WTC11 (cell line): Measurements from ENCODE around the gene EDA. TPM values are rescaled to one million over a fixed set of nuclear protein-coding genes. Genes with fewer than 3 reads are reported as not detected.

Experiments used
- ATAC-seq: fragments of 200-7000 bp; cut with Tn5 transposase; 2 replicates; pipeline ENCODE4 v1.10.0; 2021; ENCODE audit warnings: mild to moderate bottlenecking, moderate library complexity
- CTCF ChIA-PET: fragments of 300-600 bp; sonication (Branson Sonifier 250); formaldehyde crosslinking; loops from one replicate; lab custom pipeline; 2021; ENCODE audit warnings: antibody characterized with exemption; lab: Charles Lee
- POLR2A ChIA-PET: fragments of 350-600 bp; sonication (Branson Sonifier 250); formaldehyde crosslinking; loops from one replicate; lab custom pipeline; 2021; ENCODE audit warnings: antibody characterized with exemption; lab: Charles Lee
- DNase-seq: peaks from one replicate; pipeline ENCODE4 v3.0.0; 2021; ENCODE audit warnings: low spot score
- H3K27ac Mint-ChIP-seq: 2 replicates; pipeline ENCODE4 v1.8.0; 2021; ENCODE audit warnings: mixed read lengths
- H3K27me3 Mint-ChIP-seq: 2 replicates; pipeline ENCODE4 v1.8.0; 2021; ENCODE audit warnings: low read depth, mild to moderate bottlenecking, moderate library complexity, mixed read lengths
- H3K36me3 Mint-ChIP-seq: 2 replicates; pipeline ENCODE4 v1.8.0; 2021; ENCODE audit warnings: mixed read lengths
- H3K4me1 Mint-ChIP-seq: 2 replicates; pipeline ENCODE4 v1.8.0; 2022; ENCODE audit warnings: mixed read lengths
- H3K4me3 Mint-ChIP-seq: 2 replicates; pipeline ENCODE4 v1.8.0; 2021; ENCODE audit warnings: mild to moderate bottlenecking, moderate library complexity, mixed read lengths
- H3K9me3 Mint-ChIP-seq: 2 replicates; pipeline ENCODE4 v1.8.0; 2021; ENCODE audit warnings: mixed read lengths
- ATF1 ChIP-seq: sonication (generic); formaldehyde crosslinking; IDR thresholded peaks from 2 replicates; pipeline ENCODE4 v1.8.1; 2023; ENCODE audit warnings: mild to moderate bottlenecking, moderate library complexity, missing genetic modification reagents
- CTCF ChIP-seq: fragments of 200-600 bp; IDR thresholded peaks from 2 replicates; pipeline ENCODE4 v1.8.0; 2022; ENCODE audit warnings: antibody characterized with exemption
- FOXK1 ChIP-seq: sonication (generic); formaldehyde crosslinking; IDR thresholded peaks from 2 replicates; pipeline ENCODE4 v1.8.0; 2022; ENCODE audit warnings: mild to moderate bottlenecking, moderate library complexity, missing genetic modification reagents
- PREB ChIP-seq: sonication (generic); formaldehyde crosslinking; IDR thresholded peaks from 2 replicates; pipeline ENCODE4 v1.8.1; 2022; ENCODE audit warnings: mild to moderate bottlenecking, missing genetic modification reagents, moderate library complexity, borderline replicate concordance
- SOX15 ChIP-seq: fragments of 250-450 bp; sonication (Bioruptor Pico); IDR thresholded peaks from 2 replicates; pipeline ENCODE4 v1.9.0; 2021; ENCODE audit warnings: mild to moderate bottlenecking
- STAT6 ChIP-seq: sonication (generic); formaldehyde crosslinking; conservative IDR thresholded peaks from 2 replicates; pipeline ENCODE4 v1.8.1; 2023; ENCODE audit warnings: mild to moderate bottlenecking, low read depth, missing genetic modification reagents, moderate library complexity
- TEAD4 ChIP-seq: sonication (generic); formaldehyde crosslinking; IDR thresholded peaks from 2 replicates; pipeline ENCODE4 v1.8.0; 2022; ENCODE audit warnings: mild to moderate bottlenecking, missing genetic modification reagents
- ZBTB21 ChIP-seq: sonication (generic); formaldehyde crosslinking; IDR thresholded peaks from 2 replicates; pipeline ENCODE4 v1.8.1; 2023; ENCODE audit warnings: mild to moderate bottlenecking, missing genetic modification reagents, borderline replicate concordance
- ZBTB43 ChIP-seq: sonication (generic); formaldehyde crosslinking; IDR thresholded peaks from 2 replicates; pipeline ENCODE4 v1.8.1; 2023; ENCODE audit warnings: mild to moderate bottlenecking, missing genetic modification reagents
- ZNF121 ChIP-seq: sonication (generic); formaldehyde crosslinking; IDR thresholded peaks from 2 replicates; pipeline ENCODE4 v1.8.0; 2023; ENCODE audit warnings: missing genetic modification reagents
- ZNF138 ChIP-seq: sonication (generic); formaldehyde crosslinking; conservative IDR thresholded peaks from 2 replicates; pipeline ENCODE4 v1.8.1; 2022; ENCODE audit warnings: mild to moderate bottlenecking, moderate library complexity, missing genetic modification reagents
- ZNF396 ChIP-seq: fragments of 250-450 bp; sonication (Bioruptor Pico); IDR thresholded peaks from 2 replicates; pipeline ENCODE4 v1.8.0; 2021; ENCODE audit warnings: mild to moderate bottlenecking, moderate library complexity, borderline replicate concordance
- total RNA-seq: library from RNA; stranded (reverse); gene quantifications from 3 replicates; pipeline ENCODE4 v1.2.3, GENCODE V29; 2021
- TF ChIP-seq, protein P1 (sequence below): sonication (generic); formaldehyde crosslinking; IDR thresholded peaks from 2 replicates; pipeline ENCODE4 v1.8.0; 2022; ENCODE audit warnings: mild to moderate bottlenecking, missing genetic modification reagents
- TF ChIP-seq, protein P2 (sequence below): fragments of 250-450 bp; sonication (Bioruptor Pico); IDR thresholded peaks from 2 replicates; pipeline ENCODE4 v1.8.0; 2021; ENCODE audit warnings: mild to moderate bottlenecking
- TF ChIP-seq, protein P3 (sequence below): sonication (generic); formaldehyde crosslinking; IDR thresholded peaks from 2 replicates; pipeline ENCODE4 v1.8.1; 2023; ENCODE audit warnings: mild to moderate bottlenecking, missing genetic modification reagents

The EDA gene
- total RNA-seq, 1 experiment from 2014 or later, result 15.1 TPM

DNA sequence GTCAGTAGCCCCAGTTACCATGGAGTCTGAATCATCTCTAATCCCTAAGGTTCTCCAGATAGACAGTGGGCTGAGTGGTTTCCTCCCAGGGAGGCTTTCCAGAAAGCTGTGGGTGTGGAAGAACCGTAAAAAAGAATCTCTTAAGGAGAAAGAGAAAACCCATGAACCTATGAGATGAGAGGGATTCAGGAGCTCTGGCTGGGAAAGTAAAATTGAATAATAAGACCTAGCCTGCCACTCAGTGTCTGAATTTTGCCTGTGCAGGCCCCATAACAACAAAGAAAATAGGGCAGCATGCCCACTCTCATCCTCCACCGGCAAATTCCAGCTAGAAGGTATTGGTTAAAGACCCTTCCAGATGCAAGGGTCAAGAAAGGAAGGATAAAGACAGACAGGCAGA, 416.9 kb downstream of the EDA start:
- CTCF ChIA-PET, result interaction anchor here (0.9 to 3.5 kb wide), 12 partner anchors 8 to 608 kb away, joined by 3 to 61 read pairs (median 6); partner anchors contain the start of gene IGBP1
- Mint-ChIP-seq H3K9me3 (no peaks in the 10 kb centered on the region), H3K4me1 (peaks cover 12% of the 10 kb centered on the region), H3K36me3 (no peaks in the 10 kb centered on the region), H3K27me3 (no peaks in the 10 kb centered on the region; the same call in 1 of the 2 replicates), H3K27ac (no peak overlapping the region), H3K4me3 (no peak overlapping the region)
- POLR2A ChIA-PET, result no interaction called here
- no peak for DNase-seq
- ATAC-seq, result no peak
- no peak for TF ChIP-seq ZNF138 (CRISPR knock-in tag)
- no peak for TF ChIP-seq ZBTB21
- TF ChIP-seq ATF1 (CRISPR knock-in tag), result no peak
- TF ChIP-seq, protein P1, sequence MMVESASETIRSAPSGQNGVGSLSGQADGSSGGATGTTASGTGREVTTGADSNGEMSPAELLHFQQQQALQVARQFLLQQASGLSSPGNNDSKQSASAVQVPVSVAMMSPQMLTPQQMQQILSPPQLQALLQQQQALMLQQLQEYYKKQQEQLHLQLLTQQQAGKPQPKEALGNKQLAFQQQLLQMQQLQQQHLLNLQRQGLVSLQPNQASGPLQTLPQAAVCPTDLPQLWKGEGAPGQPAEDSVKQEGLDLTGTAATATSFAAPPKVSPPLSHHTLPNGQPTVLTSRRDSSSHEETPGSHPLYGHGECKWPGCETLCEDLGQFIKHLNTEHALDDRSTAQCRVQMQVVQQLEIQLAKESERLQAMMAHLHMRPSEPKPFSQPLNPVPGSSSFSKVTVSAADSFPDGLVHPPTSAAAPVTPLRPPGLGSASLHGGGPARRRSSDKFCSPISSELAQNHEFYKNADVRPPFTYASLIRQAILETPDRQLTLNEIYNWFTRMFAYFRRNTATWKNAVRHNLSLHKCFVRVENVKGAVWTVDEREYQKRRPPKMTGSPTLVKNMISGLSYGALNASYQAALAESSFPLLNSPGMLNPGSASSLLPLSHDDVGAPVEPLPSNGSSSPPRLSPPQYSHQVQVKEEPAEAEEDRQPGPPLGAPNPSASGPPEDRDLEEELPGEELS, result no peak
- TF ChIP-seq ZNF396, result no peak
- TF ChIP-seq STAT6, result no peak
- TF ChIP-seq ZNF121 (CRISPR knock-in tag), result no peak
- TF ChIP-seq, protein P2, sequence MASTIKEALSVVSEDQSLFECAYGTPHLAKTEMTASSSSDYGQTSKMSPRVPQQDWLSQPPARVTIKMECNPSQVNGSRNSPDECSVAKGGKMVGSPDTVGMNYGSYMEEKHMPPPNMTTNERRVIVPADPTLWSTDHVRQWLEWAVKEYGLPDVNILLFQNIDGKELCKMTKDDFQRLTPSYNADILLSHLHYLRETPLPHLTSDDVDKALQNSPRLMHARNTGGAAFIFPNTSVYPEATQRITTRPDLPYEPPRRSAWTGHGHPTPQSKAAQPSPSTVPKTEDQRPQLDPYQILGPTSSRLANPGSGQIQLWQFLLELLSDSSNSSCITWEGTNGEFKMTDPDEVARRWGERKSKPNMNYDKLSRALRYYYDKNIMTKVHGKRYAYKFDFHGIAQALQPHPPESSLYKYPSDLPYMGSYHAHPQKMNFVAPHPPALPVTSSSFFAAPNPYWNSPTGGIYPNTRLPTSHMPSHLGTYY (CRISPR knock-in tag), result no peak
- TF ChIP-seq, protein P3, sequence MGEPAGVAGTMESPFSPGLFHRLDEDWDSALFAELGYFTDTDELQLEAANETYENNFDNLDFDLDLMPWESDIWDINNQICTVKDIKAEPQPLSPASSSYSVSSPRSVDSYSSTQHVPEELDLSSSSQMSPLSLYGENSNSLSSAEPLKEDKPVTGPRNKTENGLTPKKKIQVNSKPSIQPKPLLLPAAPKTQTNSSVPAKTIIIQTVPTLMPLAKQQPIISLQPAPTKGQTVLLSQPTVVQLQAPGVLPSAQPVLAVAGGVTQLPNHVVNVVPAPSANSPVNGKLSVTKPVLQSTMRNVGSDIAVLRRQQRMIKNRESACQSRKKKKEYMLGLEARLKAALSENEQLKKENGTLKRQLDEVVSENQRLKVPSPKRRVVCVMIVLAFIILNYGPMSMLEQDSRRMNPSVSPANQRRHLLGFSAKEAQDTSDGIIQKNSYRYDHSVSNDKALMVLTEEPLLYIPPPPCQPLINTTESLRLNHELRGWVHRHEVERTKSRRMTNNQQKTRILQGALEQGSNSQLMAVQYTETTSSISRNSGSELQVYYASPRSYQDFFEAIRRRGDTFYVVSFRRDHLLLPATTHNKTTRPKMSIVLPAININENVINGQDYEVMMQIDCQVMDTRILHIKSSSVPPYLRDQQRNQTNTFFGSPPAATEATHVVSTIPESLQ (CRISPR knock-in tag), result no peak
- no peak for TF ChIP-seq PREB (CRISPR knock-in tag)
- no peak for TF ChIP-seq SOX15 (CRISPR knock-in tag)
- TF ChIP-seq ZBTB43 (CRISPR knock-in tag), result no peak

GRCh38 chrX:70033348-70034051, 417.6 kb downstream of the EDA start:
- H3K36me3 Mint-ChIP-seq, result no peaks in the 10 kb centered on the region
- POLR2A ChIA-PET, result interaction anchor here (0.5 kb wide), 1 partner anchor 1035 kb away, joined by 4 read pairs; the partner anchor contains the start of gene SNX12
- CTCF ChIA-PET, result interaction anchor here (0.7 to 3.5 kb wide), 13 partner anchors 9 to 609 kb away, joined by 3 to 61 read pairs (median 6); partner anchors contain the start of gene IGBP1
- no peaks in the 10 kb centered on the region; the same call in 1 of the 2 replicates for H3K27me3 Mint-ChIP-seq
- H3K27ac Mint-ChIP-seq, result no peak overlapping the region
- peaks cover 12% of the 10 kb centered on the region for H3K4me1 Mint-ChIP-seq
- no peaks in the 10 kb centered on the region for H3K9me3 Mint-ChIP-seq
- H3K4me3 Mint-ChIP-seq, result no peak overlapping the region
- TF ChIP-seq PREB (CRISPR knock-in tag) (no peak), CTCF (peak; percentile 34; the same call in 1 of the 2 replicates), ZNF121 (CRISPR knock-in tag) (no peak), TEAD4 (CRISPR knock-in tag) (no peak), FOXK1 (CRISPR knock-in tag) (no peak)
- TF ChIP-seq, all 79 proteins: peak for 1
- DNase-seq (peak; percentile 75), ATAC-seq (peak; percentile 88)
